HG03066 (cell line): ENCODE data around the gene CRB1.

Experiments
- ATAC-seq: cut with Tn5 transposase; IDR thresholded peaks from one replicate; pipeline ENCODE4 v1.9.1; 2021; ENCODE audit warnings: low read depth; ENCODE audit not compliant: unreplicated experiment

CRB1 gene

DNA sequence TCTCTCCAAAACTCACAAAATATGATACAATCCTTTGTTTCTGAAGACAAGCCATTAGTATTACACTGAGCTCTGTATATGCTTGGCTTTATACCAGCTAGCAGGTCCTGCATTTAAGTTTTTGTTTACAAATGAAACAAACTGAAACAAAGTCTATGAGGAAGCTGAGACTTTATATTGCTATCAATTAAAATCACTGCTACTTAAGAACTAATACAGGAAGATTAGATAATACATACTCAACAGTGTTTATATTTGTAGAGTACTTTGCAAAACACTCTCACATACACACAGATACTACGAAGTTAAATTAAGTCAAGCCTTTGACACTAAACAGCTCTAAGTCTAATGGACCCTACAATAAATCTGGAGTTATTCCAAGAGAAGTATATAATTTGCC is 247.4 kb downstream of the CRB1 start:
- no peak for ATAC-seq

- ATAC-seq: no peak
These were observed 251.8 kb downstream of the CRB1 start for GRCh38 chr1:197519741-197520334.

DNA sequence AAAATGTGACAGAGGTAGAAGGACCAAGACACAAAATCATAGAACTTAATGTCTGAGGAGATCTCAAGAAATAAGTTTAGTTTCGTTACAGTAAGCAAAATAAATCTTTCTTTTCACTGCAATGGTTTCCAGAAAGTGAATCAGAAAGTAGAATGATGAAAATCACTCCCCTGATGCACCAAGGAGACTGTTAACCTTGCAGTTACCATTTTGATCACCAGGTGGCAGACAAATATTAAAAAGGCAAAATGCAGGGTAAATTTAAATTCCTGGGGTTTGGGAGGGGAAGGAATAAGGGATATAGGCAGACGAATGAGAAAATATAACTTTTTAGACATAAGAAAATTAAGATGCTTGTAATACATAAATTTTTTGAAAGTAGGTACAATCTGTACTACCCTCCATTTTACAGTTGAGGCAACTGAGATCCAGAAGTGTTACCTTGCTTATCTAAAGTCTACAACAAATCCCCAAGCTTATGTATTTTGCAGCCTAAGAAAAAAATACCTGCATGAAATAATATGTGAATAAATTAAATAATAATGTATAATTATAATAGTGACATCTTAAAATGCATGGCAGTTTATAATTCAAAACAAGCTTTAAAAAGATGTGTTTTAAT is 253.2 kb downstream of the CRB1 start:
- peak; percentile 67 for ATAC-seq

- no peak for ATAC-seq
These were observed 258.8 kb downstream of the CRB1 start for GRCh38 chr1:197526736-197527371.
